GM18870 (cell line): ENCODE results near the gene PLCXD1.
"Not testable (repeated sequence)": the region's sequence is repeated elsewhere in the genome, so short reads cannot be mapped to it uniquely, and the experiment has no call there.

ENCODE experiments used
- ATAC-seq: cut with Tn5 transposase; IDR thresholded peaks from one replicate; pipeline ENCODE4 v1.9.1; 2021; ENCODE audit warnings: moderate library complexity; ENCODE audit not compliant: unreplicated experiment

PLCXD1 gene

DNA sequence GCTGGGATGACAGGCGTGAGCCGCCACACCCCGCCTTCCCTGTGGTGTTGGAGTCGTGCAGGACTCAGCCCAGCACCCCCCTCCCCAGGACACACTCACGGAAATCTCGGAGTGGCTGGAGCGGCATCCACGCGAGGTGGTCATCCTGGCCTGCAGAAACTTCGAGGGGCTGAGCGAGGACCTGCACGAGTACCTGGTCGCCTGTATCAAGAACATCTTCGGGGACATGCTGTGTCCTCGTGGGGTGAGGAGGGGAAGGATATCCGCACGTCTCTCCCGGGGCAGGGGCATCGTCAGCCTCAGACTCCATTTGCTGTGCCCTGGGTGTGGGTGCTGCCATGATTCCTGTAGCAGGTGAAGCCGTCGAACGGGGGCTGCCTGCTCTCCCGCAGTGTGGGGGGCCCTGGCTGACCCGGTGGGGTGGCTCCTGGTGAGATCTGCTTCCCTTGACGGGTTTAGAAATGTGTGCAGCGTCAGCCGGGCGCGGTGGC, 10.3 kb downstream of the PLCXD1 start:
- ATAC-seq, result no peak

DNA sequence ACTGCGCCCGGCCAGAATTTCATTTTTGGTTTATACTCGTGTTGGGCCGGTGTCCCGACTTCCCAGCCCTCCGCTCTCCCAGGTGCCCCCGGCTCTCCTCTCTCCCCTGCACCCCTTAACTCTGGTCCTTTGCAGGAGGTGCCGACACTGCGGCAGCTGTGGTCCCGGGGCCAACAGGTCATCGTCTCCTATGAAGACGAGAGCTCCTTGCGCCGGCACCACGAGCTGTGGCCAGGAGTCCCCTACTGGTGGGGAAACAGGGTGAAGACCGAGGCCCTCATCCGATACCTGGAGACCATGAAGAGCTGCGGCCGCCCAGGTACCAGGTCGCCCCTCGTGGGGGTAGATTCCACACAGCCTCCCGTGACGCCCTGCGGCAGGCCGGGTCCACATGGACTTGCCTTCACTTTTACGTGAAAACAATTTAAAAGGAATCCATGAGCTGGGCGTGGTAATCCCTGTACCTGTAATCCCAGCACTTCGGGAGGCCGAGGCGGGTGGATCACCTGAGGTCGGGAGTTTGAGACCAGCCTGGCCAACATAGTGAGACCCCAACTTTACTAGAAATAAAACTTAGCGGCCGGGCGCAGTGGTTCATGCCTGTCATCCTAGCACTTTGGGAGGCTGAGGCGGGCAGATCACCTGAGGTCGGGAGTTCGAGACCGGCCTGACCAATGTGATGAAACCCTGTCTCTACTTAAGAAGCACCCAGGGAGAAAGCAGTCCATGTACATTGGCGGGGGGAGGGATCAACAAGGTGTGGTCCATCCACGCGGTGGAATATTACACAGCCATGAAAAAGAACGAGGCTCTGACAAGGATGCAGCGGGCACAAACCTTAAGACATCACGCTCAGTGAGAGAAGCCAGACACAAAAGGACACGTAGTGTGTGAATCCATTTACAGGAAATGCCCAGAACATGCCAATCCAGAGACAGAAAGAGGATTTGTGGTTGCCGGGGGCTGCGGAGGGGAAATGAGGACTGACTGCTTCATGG, 12.0 kb downstream of the PLCXD1 start:
- ATAC-seq, result no peak

DNA sequence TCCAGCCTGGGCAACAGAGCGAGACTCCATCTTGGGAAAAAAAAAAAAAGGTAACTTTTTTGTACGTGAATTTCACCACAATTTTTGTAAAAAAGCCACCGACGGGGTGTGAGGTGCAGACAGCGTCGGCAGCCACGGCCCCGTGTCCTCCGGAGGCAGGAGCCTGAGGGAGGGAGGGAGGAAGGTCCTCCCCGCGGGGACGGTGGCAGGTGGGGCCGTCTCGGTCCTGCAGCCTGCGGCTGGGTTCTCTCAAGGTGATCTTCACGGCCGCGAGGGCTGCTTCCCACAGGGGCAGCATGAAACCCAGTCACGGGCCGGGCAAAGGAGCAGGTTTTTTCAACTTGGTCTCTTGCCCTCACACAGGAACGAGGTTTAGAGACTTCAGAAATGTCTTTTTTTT, 14.0 kb downstream of the PLCXD1 start:
- no peak for ATAC-seq

DNA sequence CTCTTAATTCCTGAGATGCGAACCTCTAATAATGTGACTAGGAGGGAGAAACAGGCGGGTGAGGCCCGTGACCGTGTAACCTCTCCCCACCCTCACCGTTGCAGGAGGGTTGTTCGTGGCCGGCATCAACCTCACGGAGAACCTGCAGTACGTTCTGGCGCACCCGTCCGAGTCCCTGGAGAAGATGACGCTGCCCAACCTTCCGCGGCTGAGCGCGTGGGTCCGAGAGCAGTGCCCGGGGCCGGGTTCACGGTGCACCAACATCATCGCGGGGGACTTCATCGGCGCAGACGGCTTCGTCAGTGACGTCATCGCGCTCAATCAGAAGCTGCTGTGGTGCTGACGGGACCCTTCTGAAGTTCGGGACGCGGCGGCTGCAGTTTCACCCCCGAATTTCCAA, 17.8 kb downstream of the PLCXD1 start:
- no peak for ATAC-seq

DNA sequence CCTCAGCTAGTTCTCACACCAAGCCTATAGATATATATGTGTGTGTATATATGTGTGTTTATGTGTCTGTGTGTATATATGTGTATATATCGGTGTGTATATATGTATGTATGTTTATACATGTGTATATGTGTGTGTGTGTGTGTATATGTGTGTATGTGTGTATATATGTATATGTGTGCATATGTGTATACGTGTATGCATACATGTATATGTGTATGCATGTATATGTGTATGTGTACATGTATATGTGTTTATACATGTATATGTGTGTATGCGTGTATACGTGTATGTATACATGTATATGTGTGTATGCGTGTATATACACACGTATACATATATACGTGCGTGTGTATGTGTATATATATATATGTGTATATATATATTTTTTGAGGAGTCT, 19.2 kb downstream of the PLCXD1 start:
- ATAC-seq, result no peak

DNA sequence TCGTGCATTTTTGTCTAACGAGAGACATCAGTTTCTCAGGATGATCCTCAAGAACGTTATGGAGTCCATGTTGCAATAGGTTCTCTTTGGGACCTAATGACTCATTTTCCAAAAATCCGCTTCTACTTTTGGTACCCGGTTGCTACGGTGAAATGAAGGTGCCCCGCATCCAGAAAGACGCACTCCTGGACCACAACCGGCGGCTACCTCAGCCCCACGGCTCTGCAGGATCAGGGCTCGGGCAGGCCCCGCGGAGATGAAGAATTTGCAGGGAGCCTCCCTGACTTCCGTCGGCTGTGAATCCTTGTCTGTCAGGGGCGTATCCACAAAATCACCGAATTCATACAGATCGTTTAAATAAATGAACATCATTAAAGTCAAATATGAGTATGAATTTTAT, 21.8 kb downstream of the PLCXD1 start:
- no peak for ATAC-seq

DNA sequence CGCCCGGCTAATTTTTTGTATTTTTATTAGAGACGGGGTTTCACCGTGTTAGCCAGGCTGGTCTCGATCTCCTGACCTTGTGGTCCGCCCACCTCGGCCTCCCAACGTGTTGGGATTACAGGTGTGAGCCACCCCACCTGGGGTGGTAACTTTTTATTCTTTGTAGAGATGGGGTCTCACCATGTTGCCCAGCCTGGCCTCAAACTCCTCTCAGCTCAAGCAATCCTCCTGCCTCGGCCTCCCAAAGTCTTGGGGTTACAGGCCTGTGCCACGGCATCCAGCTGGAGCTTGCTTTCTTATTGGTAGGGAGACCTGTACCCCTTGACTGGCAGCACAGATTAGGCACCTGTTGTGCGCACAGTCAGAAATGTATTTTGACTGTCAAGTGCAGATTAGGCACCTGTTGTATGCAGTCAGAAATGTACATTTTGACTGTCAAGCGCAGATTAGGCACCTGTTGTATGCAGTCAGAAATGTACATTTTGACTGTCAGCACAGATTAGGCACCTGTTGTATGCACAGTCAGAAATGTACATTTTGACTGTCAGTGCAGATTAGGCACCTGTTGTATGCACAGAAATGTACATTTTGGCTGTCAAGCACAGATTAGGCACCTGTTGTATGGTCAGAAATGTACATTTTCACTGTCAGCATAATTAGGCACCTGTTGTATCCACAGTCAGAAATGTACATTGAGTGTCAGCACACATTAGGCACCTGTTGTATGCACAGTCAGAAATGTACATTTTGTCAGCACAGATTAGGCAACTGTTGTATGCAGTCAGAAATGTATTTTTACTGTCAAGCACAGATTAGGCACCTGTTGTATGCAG, 24.8 kb downstream of the PLCXD1 start:
- ATAC-seq, result not testable (repeated sequence)

DNA sequence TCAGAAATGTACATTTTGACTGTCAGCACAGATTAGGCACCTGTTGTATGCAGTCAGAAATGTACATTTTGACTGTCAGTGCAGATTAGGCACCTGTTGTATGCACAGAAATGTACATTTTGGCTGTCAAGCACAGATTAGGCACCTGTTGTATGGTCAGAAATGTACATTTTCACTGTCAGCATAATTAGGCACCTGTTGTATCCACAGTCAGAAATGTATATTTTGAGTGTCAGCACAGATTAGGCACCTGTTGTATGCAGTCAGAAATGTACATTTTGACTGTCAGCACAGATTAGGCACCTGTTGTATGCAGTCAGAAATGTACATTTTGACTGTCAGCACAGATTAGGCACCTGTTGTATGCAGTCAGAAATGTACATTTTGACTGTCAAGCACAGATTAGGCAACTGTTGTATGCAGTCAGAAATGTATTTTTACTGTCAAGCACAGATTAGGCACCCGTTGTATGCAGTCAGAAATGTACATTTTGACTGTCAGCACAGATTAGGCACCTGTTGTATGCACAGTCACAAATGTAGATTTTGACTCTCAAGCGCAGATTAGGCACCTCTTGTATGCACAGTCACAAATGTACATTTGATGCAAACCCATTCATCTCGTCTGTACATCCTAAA, 25.6 kb downstream of the PLCXD1 start:
- ATAC-seq, result not testable (repeated sequence)

DNA sequence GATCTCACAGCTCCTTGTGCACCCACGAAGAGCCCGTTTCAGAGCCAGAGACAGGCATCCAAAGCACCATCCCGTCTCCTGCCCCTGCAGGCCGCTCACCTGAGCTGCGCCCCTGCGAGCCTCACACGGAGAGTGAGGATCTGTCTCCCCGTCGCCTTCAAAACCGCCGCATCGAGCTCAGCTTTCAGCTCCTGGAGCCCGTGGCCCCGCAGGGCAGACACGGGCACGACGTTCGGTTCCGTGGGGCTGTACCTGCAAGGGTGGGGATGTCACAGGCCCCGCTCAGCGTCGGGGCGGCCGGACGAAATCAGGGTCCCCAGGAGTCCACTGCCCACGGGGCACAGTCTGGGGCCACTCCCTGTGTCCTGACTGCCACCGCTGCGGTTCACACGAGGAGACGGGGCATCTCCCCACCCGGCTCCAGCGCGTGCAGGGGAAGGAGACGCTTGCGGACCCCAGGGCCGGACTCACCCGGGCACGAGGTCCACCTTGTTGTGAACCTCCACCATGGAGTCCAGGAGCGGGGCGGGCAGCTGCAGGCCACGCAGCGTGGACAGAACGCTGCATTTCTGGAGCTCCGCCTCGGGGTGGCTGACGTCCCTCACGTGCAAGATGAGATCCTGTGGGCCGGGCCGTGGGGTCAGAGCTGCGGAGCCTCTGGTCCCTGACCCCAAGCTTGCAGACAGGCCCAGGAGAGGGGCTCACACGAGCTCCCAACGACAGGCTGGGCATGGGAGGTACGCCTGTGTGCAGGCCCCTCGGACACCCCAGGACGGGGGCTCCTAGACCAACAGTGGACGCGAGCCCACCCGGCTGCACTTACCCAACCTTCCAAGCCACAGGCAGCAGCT, 26.3 kb downstream of the PLCXD1 start:
- no peak for ATAC-seq

DNA sequence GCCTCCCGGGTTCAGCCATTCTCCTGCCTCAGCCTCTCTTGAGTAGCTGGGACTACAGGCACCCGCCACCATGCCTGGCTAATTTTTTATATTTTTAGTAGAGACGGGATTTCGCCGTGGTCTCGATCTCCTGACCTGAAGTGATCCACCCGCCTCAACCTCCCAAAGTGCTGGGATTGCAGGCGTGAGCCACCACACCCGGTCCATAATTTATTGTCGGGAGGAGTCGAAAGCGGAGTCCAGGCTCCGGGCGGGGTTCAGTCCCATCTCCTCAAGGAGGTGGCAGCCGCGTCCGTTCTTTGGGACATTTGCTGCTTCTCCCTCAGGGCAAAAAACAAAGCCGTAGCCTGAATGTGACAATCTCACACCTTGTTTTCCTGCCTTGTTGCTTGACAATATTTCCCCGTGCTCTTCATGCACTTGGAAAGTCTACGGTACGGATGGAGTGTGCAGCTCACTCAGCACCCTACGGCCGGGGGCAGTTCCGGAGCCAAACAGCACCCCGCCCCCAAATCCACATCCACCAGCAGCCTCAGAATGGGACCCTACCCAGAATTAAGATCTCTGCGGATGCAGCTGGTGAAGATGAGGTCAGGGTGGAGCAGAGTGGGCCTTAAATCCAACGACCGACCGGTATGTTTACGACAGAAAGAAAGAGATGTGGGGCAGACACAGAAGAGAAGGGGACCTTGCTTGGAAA, 27.8 kb downstream of the PLCXD1 start:
- no peak for ATAC-seq

DNA sequence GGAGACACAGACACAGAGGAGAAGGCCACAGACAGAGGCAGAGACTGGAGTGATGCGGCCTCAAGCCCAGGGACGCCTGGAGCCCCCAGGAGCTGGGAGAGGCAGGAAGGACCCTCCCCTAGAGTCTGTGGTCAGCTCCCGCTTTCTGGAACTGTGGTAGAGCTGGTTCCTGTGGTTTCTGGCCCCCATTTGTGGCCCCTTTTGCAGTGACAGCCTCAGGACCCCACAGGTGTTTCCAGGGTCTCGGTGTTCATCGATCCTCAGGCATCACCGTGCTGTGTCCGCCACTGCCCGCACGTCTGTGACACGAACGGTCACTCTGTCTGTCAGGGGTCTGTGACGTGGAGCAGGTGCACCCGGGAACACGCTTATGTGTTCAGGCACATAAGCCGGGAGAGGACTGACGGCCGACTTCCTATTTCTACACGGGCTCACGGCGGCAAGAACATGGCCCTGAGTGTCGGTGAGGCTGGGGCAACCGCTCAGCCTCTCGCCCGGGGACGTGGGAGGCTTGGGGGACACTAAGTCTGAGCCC, 29.5 kb downstream of the PLCXD1 start:
- ATAC-seq, result no peak

DNA sequence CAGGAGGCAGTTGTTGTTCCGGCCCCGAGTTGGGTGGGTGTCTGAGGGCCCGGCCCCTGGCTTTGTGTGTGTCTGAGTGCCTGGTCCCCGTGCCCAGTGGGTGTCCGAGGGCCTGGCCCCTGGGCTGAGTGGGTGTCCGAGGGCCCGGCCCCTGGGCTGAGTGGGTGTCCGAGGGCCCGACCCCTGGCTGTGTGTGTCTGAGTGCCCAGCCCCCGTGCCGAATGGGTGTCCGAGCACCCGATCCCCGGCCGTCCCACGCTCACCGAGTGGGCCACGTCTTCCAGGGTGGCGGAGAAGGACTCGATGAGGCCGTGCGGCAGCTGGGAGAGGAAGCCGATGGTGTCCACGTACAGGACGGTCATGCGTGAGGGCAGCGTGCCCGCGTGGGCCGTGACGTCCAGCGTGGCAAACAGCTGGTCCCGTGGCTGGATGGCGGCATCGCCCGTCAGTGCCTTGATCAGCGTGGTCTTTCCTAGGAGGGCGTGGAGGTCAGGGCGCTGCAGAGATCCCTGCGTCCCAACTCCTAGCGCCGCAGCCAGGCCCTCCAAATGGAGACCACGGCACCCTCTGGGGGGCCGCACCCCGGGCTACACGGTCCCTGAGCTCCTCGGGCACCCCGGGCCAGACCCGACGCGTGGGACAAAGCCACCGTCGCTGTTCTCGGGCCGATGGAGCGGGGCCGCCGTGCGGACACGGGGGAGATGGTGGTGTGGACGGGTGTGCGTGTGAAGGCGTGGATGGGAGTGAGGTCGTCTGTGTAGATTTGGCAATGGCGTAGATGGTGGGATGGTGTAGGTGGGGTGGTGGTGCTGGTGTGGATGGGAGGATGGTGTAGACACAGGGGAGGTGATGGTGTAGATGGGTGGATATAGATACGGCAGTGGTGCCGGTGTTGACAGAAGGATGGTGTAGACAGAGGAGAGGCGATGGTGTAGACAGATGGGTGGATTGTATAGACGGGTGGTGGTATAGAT, 30.3 kb downstream of the PLCXD1 start:
- ATAC-seq, result no peak

DNA sequence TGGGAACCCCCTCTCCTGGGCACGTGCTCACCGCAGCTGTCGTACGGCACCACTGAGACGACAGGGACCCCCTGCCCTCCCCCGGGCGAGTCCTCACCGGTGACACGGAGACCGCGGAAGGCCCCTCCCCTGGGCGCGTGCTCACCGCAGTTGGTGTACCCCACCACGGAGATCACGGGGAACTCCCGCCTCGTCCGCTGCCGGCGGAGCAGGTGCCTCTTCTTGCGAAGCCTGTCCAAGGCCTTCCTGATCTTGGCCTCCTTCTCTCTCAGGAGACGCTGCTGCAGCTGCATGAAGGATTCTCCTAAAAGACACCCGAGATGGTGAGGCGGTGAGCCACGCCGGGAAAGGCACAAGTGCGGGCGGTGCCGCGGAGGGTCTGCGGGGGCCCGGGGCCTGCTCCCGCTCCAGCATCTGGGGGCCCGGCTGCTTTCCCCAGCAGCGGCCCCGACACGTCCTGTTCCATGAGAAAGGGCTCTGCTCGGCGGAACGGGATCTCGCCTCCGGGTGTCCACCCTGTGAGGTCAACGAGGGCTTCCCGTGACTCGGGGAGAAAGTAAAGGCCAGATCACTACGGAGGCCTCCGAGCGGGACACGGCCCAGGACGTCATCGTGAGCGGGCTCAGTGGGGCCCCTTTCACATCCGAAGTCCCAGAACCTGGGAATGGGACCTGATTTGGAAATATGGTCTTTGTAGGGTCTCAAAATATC, 31.6 kb downstream of the PLCXD1 start:
- ATAC-seq, result no peak

DNA sequence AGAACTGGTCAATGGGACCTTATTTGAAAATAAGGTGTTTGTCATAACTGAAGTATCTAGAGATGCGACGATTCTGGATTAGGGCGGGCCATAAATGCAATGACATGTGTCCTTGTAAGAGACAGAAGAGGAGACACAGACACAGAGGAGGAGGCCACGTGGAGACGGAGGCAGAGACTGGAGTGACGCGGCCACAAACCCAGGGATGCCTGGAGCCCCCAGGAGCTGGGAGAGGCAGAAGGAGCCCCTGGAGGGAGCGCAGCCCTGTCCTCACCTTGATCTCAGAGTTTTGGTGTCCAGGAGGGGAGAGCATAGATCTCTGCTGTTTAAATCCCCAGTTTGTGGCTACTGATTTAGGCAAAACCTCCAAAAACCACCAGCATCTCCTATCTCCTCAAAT, 32.4 kb downstream of the PLCXD1 start:
- no peak for ATAC-seq

DNA sequence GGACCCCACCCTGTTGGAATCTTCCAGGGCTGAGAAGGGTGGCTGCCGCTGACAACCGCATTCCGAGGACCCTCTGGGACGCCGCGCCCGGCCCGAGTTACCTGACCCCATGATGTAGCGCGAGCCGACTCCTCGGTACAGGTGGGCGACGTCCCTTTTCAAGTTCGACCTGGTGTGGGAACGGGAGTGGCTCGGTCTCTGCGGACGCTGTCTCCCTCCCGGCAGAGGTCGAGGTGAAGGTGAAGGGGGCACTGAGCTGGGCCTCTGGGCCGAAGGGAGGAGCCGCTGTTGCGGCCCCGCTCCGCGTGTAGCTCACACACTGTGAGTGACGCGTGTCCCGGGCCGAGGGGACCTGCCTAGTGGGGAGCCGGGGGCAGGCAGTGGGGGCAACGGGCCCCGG, 32.9 kb downstream of the PLCXD1 start:
- no peak for ATAC-seq

DNA sequence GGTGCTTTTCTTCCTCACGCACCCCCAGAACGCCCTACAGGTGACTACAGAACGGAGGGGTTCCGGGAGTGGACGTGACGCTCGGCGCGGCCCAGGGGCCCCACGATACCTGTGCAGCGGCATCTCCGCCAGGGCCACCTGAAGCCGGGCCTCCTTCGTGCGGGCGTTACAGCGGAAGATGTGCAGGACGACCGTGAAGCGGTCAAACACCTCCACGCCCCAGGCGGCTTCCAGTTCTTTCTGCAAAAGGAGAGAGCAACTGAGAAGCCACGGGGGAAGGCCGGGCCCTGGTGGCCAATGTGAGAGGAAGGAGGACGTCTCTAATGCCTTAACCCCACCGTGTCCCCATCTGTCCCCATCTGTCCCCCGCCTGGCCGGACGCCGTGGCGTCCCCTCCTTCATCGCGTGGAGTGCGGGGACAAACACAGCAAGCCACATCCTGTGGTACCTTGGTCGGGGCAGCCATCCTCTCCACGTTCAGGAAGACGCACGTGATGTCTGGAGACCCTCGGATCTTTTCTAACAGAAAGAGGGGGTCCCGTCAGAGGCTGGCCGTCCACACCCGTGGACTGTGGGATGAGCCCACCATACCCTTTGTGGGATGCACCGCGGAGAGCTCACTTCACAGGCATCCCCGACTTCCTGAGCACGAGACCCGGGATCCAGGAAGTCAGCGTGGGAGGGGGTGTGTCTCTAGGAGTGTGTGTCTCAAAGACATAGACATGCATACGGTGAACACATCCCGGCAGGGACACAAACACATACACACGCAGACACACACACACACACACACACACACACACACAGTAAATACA, 33.8 kb downstream of the PLCXD1 start:
- no peak for ATAC-seq
